HL-60 (cell line): ENCODE data around the gene UNC93A.

Experiments used
- DNase-seq, 2 experiments: peaks; one replicate each; pipeline ENCODE4 v3.0.0-alpha.2; 2010 to 2020; ENCODE audit warnings: low read depth in 1 of 2, low spot score in 1 of 2
- H3K27ac ChIP-seq: fragments of 250-450 bp; sonication (Bioruptor Pico); replicated peaks from 2 replicates; pipeline ENCODE4 v1.5.1; 2020; ENCODE audit warnings: mild to moderate bottlenecking, moderate library complexity
- H3K27me3 ChIP-seq: fragments of 250-450 bp; sonication (Bioruptor Pico); 2 replicates; pipeline ENCODE4 v1.5.1; 2021; ENCODE audit warnings: mild to moderate bottlenecking, moderate library complexity; ENCODE audit not compliant: insufficient read depth, poor library complexity, severe bottlenecking
- H3K4me3 ChIP-seq: replicated peaks from 2 replicates; pipeline ENCODE4 v1.5.1; 2011; ENCODE audit warnings: mild to moderate bottlenecking, control low read depth, low read length; ENCODE audit not compliant: insufficient read depth
- GABPA ChIP-seq: IDR thresholded peaks from 2 replicates; pipeline ENCODE4 v1.6.1; 2012; ENCODE audit warnings: low read depth
- POLR2AphosphoS5 ChIP-seq: IDR thresholded peaks from 2 replicates; pipeline ENCODE4 v1.6.1; 2012; ENCODE audit warnings: low read depth
- SPI1 ChIP-seq: IDR thresholded peaks from 2 replicates; pipeline ENCODE4 v1.6.1; 2012; ENCODE audit warnings: low read depth, mild to moderate bottlenecking, borderline replicate concordance
- TF ChIP-seq, protein P1 (sequence below): IDR thresholded peaks from 2 replicates; pipeline ENCODE4 v1.6.1; 2012; ENCODE audit warnings: low read depth; ENCODE audit not compliant: insufficient replicate concordance
- TF ChIP-seq, protein P2 (sequence below): IDR thresholded peaks from one replicate; pipeline ENCODE4 v1.5.1; 2011; ENCODE audit warnings: low read length, control low read depth, inconsistent platforms; ENCODE audit not compliant: insufficient read depth

Gene UNC93A

GRCh38 chr6:167303675-167304625, 12.8 kb downstream of the UNC93A start:
- Histone ChIP-seq H3K27ac (no peak overlapping the region), H3K27me3 (no peaks in the 10 kb centered on the region), H3K4me3 (no peak overlapping the region)
- TF ChIP-seq POLR2AphosphoS5 (no peak), SPI1 (no peak), GABPA (no peak)
- TF ChIP-seq, protein P1, sequence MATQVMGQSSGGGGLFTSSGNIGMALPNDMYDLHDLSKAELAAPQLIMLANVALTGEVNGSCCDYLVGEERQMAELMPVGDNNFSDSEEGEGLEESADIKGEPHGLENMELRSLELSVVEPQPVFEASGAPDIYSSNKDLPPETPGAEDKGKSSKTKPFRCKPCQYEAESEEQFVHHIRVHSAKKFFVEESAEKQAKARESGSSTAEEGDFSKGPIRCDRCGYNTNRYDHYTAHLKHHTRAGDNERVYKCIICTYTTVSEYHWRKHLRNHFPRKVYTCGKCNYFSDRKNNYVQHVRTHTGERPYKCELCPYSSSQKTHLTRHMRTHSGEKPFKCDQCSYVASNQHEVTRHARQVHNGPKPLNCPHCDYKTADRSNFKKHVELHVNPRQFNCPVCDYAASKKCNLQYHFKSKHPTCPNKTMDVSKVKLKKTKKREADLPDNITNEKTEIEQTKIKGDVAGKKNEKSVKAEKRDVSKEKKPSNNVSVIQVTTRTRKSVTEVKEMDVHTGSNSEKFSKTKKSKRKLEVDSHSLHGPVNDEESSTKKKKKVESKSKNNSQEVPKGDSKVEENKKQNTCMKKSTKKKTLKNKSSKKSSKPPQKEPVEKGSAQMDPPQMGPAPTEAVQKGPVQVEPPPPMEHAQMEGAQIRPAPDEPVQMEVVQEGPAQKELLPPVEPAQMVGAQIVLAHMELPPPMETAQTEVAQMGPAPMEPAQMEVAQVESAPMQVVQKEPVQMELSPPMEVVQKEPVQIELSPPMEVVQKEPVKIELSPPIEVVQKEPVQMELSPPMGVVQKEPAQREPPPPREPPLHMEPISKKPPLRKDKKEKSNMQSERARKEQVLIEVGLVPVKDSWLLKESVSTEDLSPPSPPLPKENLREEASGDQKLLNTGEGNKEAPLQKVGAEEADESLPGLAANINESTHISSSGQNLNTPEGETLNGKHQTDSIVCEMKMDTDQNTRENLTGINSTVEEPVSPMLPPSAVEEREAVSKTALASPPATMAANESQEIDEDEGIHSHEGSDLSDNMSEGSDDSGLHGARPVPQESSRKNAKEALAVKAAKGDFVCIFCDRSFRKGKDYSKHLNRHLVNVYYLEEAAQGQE = no peak
- TF ChIP-seq, protein P2, sequence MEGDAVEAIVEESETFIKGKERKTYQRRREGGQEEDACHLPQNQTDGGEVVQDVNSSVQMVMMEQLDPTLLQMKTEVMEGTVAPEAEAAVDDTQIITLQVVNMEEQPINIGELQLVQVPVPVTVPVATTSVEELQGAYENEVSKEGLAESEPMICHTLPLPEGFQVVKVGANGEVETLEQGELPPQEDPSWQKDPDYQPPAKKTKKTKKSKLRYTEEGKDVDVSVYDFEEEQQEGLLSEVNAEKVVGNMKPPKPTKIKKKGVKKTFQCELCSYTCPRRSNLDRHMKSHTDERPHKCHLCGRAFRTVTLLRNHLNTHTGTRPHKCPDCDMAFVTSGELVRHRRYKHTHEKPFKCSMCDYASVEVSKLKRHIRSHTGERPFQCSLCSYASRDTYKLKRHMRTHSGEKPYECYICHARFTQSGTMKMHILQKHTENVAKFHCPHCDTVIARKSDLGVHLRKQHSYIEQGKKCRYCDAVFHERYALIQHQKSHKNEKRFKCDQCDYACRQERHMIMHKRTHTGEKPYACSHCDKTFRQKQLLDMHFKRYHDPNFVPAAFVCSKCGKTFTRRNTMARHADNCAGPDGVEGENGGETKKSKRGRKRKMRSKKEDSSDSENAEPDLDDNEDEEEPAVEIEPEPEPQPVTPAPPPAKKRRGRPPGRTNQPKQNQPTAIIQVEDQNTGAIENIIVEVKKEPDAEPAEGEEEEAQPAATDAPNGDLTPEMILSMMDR = no peak
- DNase-seq = no peak

DNA sequence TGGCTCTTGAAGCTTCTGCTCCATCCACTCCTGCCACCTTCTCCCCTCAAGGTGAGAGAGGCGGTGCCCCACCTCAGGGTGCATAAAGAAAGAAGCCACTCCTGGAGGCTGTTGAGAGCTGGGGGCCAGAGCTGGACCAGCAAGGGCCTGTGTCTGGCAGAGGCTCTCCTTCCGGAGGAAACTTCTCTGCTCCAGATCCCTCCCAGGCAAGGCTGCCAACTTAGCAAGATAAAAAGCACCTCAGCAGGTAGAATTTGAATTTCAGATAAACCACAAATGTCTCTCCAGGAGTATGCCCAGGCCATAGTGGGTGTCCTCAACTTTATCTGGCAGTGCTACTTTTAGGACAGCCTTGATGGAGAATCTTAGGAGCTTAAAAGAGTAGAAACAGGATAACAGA, 13.8 kb downstream of the UNC93A start:
- no peak overlapping the region for H3K27ac ChIP-seq
- DNase-seq = no peak
- TF ChIP-seq POLR2AphosphoS5 (no peak), SPI1 (no peak), GABPA (no peak)
- TF ChIP-seq, protein P1 = no peak
- TF ChIP-seq, protein P2 = no peak
- H3K27me3 ChIP-seq = no peaks in the 10 kb centered on the region
- H3K4me3 ChIP-seq = no peak overlapping the region

DNA sequence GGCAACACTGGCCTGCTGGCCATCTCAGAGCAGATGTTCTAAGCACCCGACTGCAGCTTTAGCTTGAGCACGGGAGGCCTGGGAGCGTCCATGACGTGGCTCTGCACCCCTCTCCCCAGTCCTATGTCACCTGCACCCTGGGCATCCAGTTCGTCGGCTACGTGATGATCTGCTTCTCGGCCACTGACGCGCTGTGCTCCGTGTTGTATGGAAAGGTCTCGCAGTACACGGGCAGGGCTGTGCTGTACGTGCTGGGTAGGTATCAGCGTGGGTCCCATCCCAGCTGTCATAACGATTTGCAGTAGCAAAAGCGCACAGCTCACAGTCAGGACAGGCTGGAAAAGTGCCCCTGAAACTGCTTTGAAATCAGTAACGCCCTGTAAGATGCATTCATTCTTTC, 14.7 kb downstream of the UNC93A start:
- no peak for DNase-seq
- H3K27ac ChIP-seq = no peak overlapping the region
- TF ChIP-seq SPI1 = no peak
- TF ChIP-seq, protein P2 = no peak
- TF ChIP-seq, protein P1 = no peak
- no peak for TF ChIP-seq GABPA
- no peak for TF ChIP-seq POLR2AphosphoS5
- H3K4me3 ChIP-seq = no peak overlapping the region
- H3K27me3 ChIP-seq = no peaks in the 10 kb centered on the region
